Measurements from ENCODE around the gene DAW1. TPM values are rescaled to one million over a fixed set of nuclear protein-coding genes. Genes with fewer than 3 reads are reported as not detected.

The DAW1 gene
- total RNA-seq, 1 donor from 2014 or later, result not detected

DNA sequence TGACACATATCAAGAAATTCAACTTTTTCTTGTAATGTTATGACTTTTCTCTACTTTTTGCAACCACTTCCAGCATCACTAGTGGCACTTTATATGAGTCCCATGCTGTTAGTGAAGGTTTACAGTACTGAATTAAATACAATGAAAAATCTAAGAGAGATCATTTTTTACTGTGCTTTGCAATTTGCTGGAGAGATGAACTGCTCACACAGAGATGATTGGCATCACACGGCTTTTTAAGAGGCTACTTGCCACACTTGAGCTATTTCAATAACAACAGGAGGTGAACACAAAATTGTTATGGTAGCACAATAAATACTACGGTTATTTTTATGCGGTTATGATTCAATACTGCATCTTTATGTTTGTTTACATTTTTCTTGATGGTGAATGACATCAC, 88.9 kb downstream of the DAW1 start:
- TF ChIP-seq POLR2A (IDR thresholded peaks at IDR 0.05), result no peak
- no peak for TF ChIP-seq POLR2AphosphoS5 (IDR thresholded peaks at IDR 0.05; ENCODE audit: insufficient read depth in 1 of 2, low read depth in 1 of 2)
- no peak for TF ChIP-seq CTCF (IDR thresholded peaks at IDR 0.05)
- intact Hi-C loops (cut with DNase I), result no loop called here
- no peaks in the 10 kb centered on the region for H3K9me3 ChIP-seq
- H3K4me1 ChIP-seq, result no peaks in the 10 kb centered on the region
- DNase-seq (ENCODE audit: extremely low spot score in 2 of 2), result no peak
- no peaks in the 10 kb centered on the region for H3K27me3 ChIP-seq
- H3K27ac ChIP-seq, result no peak overlapping the region
- H3K4me3 ChIP-seq, result no peak overlapping the region
- H3K36me3 ChIP-seq, result no peaks in the 10 kb centered on the region

DNA sequence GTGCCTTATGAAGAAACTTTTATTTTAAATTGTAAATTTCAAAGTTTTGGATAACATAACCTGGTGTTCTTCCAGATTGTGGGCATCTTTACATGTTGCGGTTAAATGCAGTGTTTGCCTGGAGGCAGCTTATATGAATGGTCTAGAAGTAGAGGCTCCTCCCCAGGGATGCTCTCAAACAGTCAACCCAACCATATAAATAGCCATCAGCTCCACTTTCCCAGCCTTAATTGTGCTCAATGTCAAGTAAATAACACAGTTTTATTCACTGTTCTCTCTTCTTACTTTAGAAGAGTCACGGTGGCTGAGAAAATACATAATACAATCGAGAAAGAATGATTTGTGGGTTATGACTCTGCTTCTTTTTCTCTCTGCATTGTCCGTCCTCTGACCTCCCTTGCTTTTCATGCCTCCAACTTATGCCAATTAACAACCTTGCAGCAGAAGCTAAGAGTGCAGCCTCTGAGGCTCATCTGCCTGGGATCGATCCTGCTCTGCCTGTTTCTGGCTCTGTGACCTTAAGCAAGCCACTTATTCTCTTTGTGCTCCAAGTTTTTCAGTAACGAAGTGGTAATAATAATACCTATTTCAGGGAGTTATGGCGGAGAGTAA, 100.3 kb downstream of the DAW1 start:
- H3K27me3 ChIP-seq, result no peaks in the 10 kb centered on the region
- no peak overlapping the region for H3K4me3 ChIP-seq
- intact Hi-C loops (cut with DNase I), result no loop called here
- TF ChIP-seq POLR2A (IDR thresholded peaks at IDR 0.05) (no peak), CTCF (IDR thresholded peaks at IDR 0.05) (no peak), POLR2AphosphoS5 (IDR thresholded peaks at IDR 0.05; ENCODE audit: insufficient read depth in 1 of 2, low read depth in 1 of 2) (no peak)
- H3K9me3 ChIP-seq, result no peaks in the 10 kb centered on the region
- no peak for DNase-seq (ENCODE audit: extremely low spot score in 2 of 2)
- H3K36me3 ChIP-seq, result no peaks in the 10 kb centered on the region
- H3K4me1 ChIP-seq, result no peaks in the 10 kb centered on the region
- no peak overlapping the region for H3K27ac ChIP-seq

DNA sequence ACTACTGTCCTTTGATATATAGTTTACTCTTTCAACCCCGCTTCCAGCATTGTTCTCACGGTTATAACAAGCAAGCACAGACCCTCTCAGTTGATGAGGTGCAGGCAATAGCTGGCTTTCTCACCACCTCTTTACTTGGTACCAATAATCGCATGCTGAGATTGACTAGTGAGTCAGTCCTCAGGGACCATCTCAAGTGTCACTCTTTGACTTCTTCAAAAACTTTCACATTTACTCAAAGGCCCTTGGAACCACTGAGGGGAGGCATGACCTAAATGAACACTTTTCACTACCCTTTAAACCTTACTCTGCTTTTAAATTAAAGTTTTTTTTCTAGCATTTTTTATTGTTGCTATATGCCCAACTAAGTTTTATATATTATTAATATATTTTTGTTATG, 101.8 kb downstream of the DAW1 start:
- no peak overlapping the region for H3K4me3 ChIP-seq
- no peaks in the 10 kb centered on the region for H3K4me1 ChIP-seq
- no peaks in the 10 kb centered on the region for H3K36me3 ChIP-seq
- H3K27me3 ChIP-seq, result no peaks in the 10 kb centered on the region
- no peaks in the 10 kb centered on the region for H3K9me3 ChIP-seq
- intact Hi-C loops (cut with DNase I), result no loop called here
- H3K27ac ChIP-seq, result no peak overlapping the region
- DNase-seq (ENCODE audit: extremely low spot score in 2 of 2), result no peak
- no peak for TF ChIP-seq POLR2AphosphoS5 (IDR thresholded peaks at IDR 0.05; ENCODE audit: insufficient read depth in 1 of 2, low read depth in 1 of 2)
- TF ChIP-seq CTCF (IDR thresholded peaks at IDR 0.05), result no peak
- no peak for TF ChIP-seq POLR2A (IDR thresholded peaks at IDR 0.05)

Small RNA genes lying within 50 kb of the gene (small RNA-seq; reads per million reads assigned to genes)
- not detected for gene RF00402

Other genes with a start within 250 kb of the DAW1 start
- gene SCYGR5, start 204.8 kb upstream of the DAW1 start, total RNA-seq, result not detected
- gene SLC19A3, start 153.6 kb upstream of the DAW1 start, total RNA-seq, result 7.4 TPM
- gene SCYGR6, start 146.9 kb upstream of the DAW1 start, total RNA-seq, result not detected
- gene SCYGR7, start 143.3 kb upstream of the DAW1 start, total RNA-seq, result not detected
- not detected for gene SCYGR8, start 125.7 kb upstream of the DAW1 start, total RNA-seq
- not detected for gene CCL20, start 57.8 kb upstream of the DAW1 start, total RNA-seq